H9 (cell line): Measurements from ENCODE around the gene CDK14. TPM values are rescaled to one million over a fixed set of nuclear protein-coding genes. Genes with fewer than 3 reads are reported as not detected.

Experiments
- DNase-seq: peaks from one replicate; pipeline ENCODE4 v3.0.0-alpha.2; 2017
- H2AFZ ChIP-seq: one replicate; pipeline ENCODE4 v1.6.1; 2013; ENCODE audit warnings: mild to moderate bottlenecking, low read length, control low read depth, moderate library complexity
- H2AK5ac ChIP-seq: 2 replicates; pipeline ENCODE4 v1.6.1; 2013; ENCODE audit warnings: low read length, control low read depth, mixed read lengths; ENCODE audit not compliant: insufficient read length
- H2BK120ac ChIP-seq: one replicate; pipeline ENCODE4 v1.6.1; 2013; ENCODE audit warnings: low read depth, mild to moderate bottlenecking, low read length, control low read depth, inconsistent platforms; ENCODE audit not compliant: poor library complexity, severe bottlenecking
- H2BK12ac ChIP-seq: 2 replicates; pipeline ENCODE4 v1.6.1; 2013; ENCODE audit warnings: low read length, control low read depth, mixed read lengths, low read depth; ENCODE audit not compliant: insufficient read length
- H2BK15ac ChIP-seq: 2 replicates; pipeline ENCODE4 v1.6.1; 2013; ENCODE audit warnings: low read depth, low read length, control low read depth
- H2BK20ac ChIP-seq: one replicate; pipeline ENCODE4 v1.6.1; 2013; ENCODE audit warnings: low read depth, mild to moderate bottlenecking, low read length, control low read depth, inconsistent platforms; ENCODE audit not compliant: poor library complexity, severe bottlenecking
- H2BK5ac ChIP-seq: 2 replicates; pipeline ENCODE4 v1.6.1; 2013; ENCODE audit warnings: low read length, control low read depth, mixed read lengths; ENCODE audit not compliant: insufficient read length
- H3K14ac ChIP-seq: 2 replicates; pipeline ENCODE4 v1.6.1; 2013; ENCODE audit warnings: low read length, control low read depth; ENCODE audit not compliant: insufficient read depth
- H3K18ac ChIP-seq: 2 replicates; pipeline ENCODE4 v1.6.1; 2013; ENCODE audit warnings: low read depth, mild to moderate bottlenecking, mixed read lengths, low read length, control low read depth; ENCODE audit not compliant: insufficient read length
- H3K23ac ChIP-seq: 2 replicates; pipeline ENCODE4 v1.6.1; 2013; ENCODE audit warnings: low read length, control low read depth, mixed read lengths, low read depth; ENCODE audit not compliant: insufficient read length
- H3K23me2 ChIP-seq: 2 replicates; pipeline ENCODE4 v1.6.1; 2013; ENCODE audit warnings: low read depth, mild to moderate bottlenecking, mixed read lengths, low read length, control low read depth; ENCODE audit not compliant: insufficient read length, poor library complexity, severe bottlenecking
- H3K27ac ChIP-seq: 2 replicates; pipeline ENCODE4 v1.5.1; 2013; ENCODE audit warnings: low read length, control low read depth, mixed read lengths, low read depth; ENCODE audit not compliant: insufficient read length
- H3K27me3 ChIP-seq: 2 replicates; pipeline ENCODE4 v1.6.1; 2013; ENCODE audit warnings: low read length, control low read depth, inconsistent platforms; ENCODE audit not compliant: insufficient read depth
- H3K4ac ChIP-seq: 2 replicates; pipeline ENCODE4 v1.6.1; 2013; ENCODE audit warnings: low read depth, mild to moderate bottlenecking, control low read depth, inconsistent platforms, low read length, moderate library complexity
- H3K4me1 ChIP-seq: 2 replicates; pipeline ENCODE4 v1.6.1; 2013; ENCODE audit warnings: low read length, control low read depth, inconsistent platforms; ENCODE audit not compliant: insufficient read depth
- H3K4me2 ChIP-seq: 2 replicates; pipeline ENCODE4 v1.6.1; 2013; ENCODE audit warnings: low read length, control low read depth, mixed read lengths; ENCODE audit not compliant: insufficient read length, insufficient read depth
- H3K56ac ChIP-seq: 2 replicates; pipeline ENCODE4 v1.6.1; 2013; ENCODE audit warnings: low read depth, mild to moderate bottlenecking, mixed read lengths, low read length, control low read depth; ENCODE audit not compliant: insufficient read length
- H3K79me1 ChIP-seq: 2 replicates; pipeline ENCODE4 v1.6.1; 2013; ENCODE audit warnings: low read depth, mild to moderate bottlenecking, moderate library complexity, low read length, control low read depth, inconsistent platforms; ENCODE audit not compliant: insufficient read depth, poor library complexity, severe bottlenecking
- H3K79me2 ChIP-seq: 2 replicates; pipeline ENCODE4 v1.6.1; 2013; ENCODE audit warnings: low read length, control low read depth, inconsistent platforms; ENCODE audit not compliant: insufficient read depth
- H3K9ac ChIP-seq: 2 replicates; pipeline ENCODE4 v1.6.1; 2013; ENCODE audit warnings: low read length, control low read depth, mixed read lengths; ENCODE audit not compliant: insufficient read length; ENCODE audit errors: extremely low read depth
- H3K9me3 ChIP-seq: one replicate; pipeline ENCODE4 v1.6.1; 2013; ENCODE audit warnings: low read depth, low read length, inconsistent platforms; ENCODE audit not compliant: control insufficient read depth
- H3T11ph ChIP-seq: one replicate; pipeline ENCODE4 v1.6.1; 2013; ENCODE audit warnings: mild to moderate bottlenecking, low read length, control low read depth, inconsistent platforms
- H4K20me1 ChIP-seq: one replicate; pipeline ENCODE4 v1.6.1; 2013; ENCODE audit not compliant: control insufficient read depth, insufficient read length, insufficient read depth
- H4K5ac ChIP-seq: 2 replicates; pipeline ENCODE4 v1.6.1; 2013; ENCODE audit warnings: low read depth, mild to moderate bottlenecking, mixed read lengths, low read length, control low read depth; ENCODE audit not compliant: insufficient read length
- H4K8ac ChIP-seq: replicated peaks from 2 replicates; pipeline ENCODE4 v1.6.1; 2013; ENCODE audit warnings: low read length, control low read depth, mixed read lengths, low read depth; ENCODE audit not compliant: insufficient read length
- H4K91ac ChIP-seq: 2 replicates; pipeline ENCODE4 v1.6.1; 2013; ENCODE audit warnings: low read depth, mild to moderate bottlenecking, moderate library complexity, mixed read lengths, low read length, control low read depth; ENCODE audit not compliant: insufficient read length
- H3K27ac Mint-ChIP-seq, 3 experiments: 2 replicates in 2 of 3; 3 replicates in 1 of 3; pipeline ENCODE4 v1.8.0; 2020 to 2021; ENCODE audit warnings: mixed read lengths in 3 of 3, mild to moderate bottlenecking in 1 of 3, moderate library complexity in 1 of 3
- H3K27me3 Mint-ChIP-seq: 2 replicates; pipeline ENCODE4 v1.8.0; 2021; ENCODE audit warnings: low read depth, mild to moderate bottlenecking, moderate library complexity, mixed read lengths
- H3K36me3 Mint-ChIP-seq, 3 experiments: 2 replicates in 2 of 3; 3 replicates in 1 of 3; pipeline ENCODE4 v1.8.0; 2020 to 2021; ENCODE audit warnings: low read depth in 3 of 3, mixed read lengths in 3 of 3; ENCODE audit not compliant: insufficient read depth in 1 of 3
- H3K4me1 Mint-ChIP-seq, 2 experiments: 2 replicates each; pipeline ENCODE4 v1.8.0; 2020; ENCODE audit warnings: mixed read lengths in 2 of 2
- H3K4me3 Mint-ChIP-seq, 2 experiments: 2 replicates in 1 of 2; 3 replicates in 1 of 2; pipeline ENCODE4 v1.8.0; 2020 to 2021; ENCODE audit warnings: mild to moderate bottlenecking in 2 of 2, mixed read lengths in 2 of 2, moderate library complexity in 1 of 2
- H3K9me3 Mint-ChIP-seq, 2 experiments: 2 replicates in 1 of 2; 3 replicates in 1 of 2; pipeline ENCODE4 v1.8.0; 2020; ENCODE audit warnings: mild to moderate bottlenecking in 2 of 2, mixed read lengths in 2 of 2, moderate library complexity in 1 of 2
- WGBS: extraction: QIAGEN DNeasy Blood & Tissue Kit; methylation state at CpG from one replicate; pipeline ENCODE4 v1.1.7; 2013; ENCODE audit warnings: missing lambda C conversion rate, low lambda C conversion rate, mixed read lengths; ENCODE audit not compliant: insufficient read length; ENCODE audit errors: extremely low coverage; 5-methylcytosine and 5-hydroxymethylcytosine counted together
- total RNA-seq: library from RNA; stranded (reverse); gene quantifications from 2 replicates; pipeline ENCODE4 v1.2.1, GENCODE V29; 2021
- TF ChIP-seq, protein P1 (sequence below): fragments of 200-600 bp; sonication (generic); conservative IDR thresholded peaks from 3 replicates; pipeline ENCODE4 v1.8.0; 2021; ENCODE audit warnings: antibody characterized with exemption, mild to moderate bottlenecking

CDK14 gene
- total RNA-seq, 1 experiment from 2014 or later, result 23.9 TPM

DNA sequence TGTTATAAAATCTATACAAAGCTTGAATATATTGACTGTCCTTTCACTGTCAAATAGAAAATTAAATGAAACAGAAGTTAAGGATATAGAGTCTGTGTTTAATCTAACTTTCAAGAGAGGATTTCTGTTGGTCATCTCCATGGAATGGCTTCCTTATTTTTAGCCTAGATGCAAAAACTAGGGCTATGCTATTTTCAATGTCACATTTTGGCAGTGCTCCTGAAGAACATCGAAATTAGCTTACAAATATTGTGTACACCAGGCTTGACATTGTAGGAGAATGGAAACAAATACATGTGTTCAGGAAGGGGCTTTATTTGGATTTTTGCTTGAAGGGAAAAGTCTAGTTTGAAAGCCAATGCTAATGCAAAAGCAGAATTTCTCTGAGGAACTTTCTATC, 295.4 kb downstream of the CDK14 start:
- Mint-ChIP-seq H3K36me3 (no peaks in the 10 kb centered on the region), H3K27ac (0 out of 7 replicates have a peak overlapping the region, but pooled peaks of 1 of the 3 experiments have one; percentile 46), H3K4me3 (no peak overlapping the region), H3K27me3 (no peaks in the 10 kb centered on the region), H3K9me3 (no peaks in the 10 kb centered on the region), H3K4me1 (peaks cover 9 to 13% of the 10 kb centered on the region in 2 experiments)
- H3T11ph ChIP-seq, result no peak overlapping the region
- TF ChIP-seq, protein P1, sequence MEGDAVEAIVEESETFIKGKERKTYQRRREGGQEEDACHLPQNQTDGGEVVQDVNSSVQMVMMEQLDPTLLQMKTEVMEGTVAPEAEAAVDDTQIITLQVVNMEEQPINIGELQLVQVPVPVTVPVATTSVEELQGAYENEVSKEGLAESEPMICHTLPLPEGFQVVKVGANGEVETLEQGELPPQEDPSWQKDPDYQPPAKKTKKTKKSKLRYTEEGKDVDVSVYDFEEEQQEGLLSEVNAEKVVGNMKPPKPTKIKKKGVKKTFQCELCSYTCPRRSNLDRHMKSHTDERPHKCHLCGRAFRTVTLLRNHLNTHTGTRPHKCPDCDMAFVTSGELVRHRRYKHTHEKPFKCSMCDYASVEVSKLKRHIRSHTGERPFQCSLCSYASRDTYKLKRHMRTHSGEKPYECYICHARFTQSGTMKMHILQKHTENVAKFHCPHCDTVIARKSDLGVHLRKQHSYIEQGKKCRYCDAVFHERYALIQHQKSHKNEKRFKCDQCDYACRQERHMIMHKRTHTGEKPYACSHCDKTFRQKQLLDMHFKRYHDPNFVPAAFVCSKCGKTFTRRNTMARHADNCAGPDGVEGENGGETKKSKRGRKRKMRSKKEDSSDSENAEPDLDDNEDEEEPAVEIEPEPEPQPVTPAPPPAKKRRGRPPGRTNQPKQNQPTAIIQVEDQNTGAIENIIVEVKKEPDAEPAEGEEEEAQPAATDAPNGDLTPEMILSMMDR, result no peak
- H3K27me3 ChIP-seq, result no peaks in the 10 kb centered on the region
- H2BK15ac ChIP-seq, result no peak overlapping the region
- H3K23ac ChIP-seq, result no peak overlapping the region
- no peak overlapping the region for H3K27ac ChIP-seq
- no peak overlapping the region for H2AFZ ChIP-seq
- no peaks in the 10 kb centered on the region for H3K79me2 ChIP-seq
- H4K91ac ChIP-seq, result no peak overlapping the region
- H2BK12ac ChIP-seq, result no peak overlapping the region
- DNase-seq, result no peak
- H2BK5ac ChIP-seq, result no peak overlapping the region
- no peak overlapping the region for H4K8ac ChIP-seq
- H4K5ac ChIP-seq, result no peak overlapping the region
- no peak overlapping the region for H3K18ac ChIP-seq
- no peaks in the 10 kb centered on the region for H4K20me1 ChIP-seq
- no peak overlapping the region for H3K14ac ChIP-seq
- no peak overlapping the region for H3K4me2 ChIP-seq
- no peak overlapping the region for H3K56ac ChIP-seq
- no CpG with 5 or more reads among the region's 1 CpG for WGBS
- no peak overlapping the region for H3K4ac ChIP-seq
- H3K23me2 ChIP-seq, result no peaks in the 10 kb centered on the region
- H3K79me1 ChIP-seq, result no peaks in the 10 kb centered on the region
- no peak overlapping the region for H2AK5ac ChIP-seq
- no peak overlapping the region for H2BK120ac ChIP-seq
- H3K9me3 ChIP-seq, result no peaks in the 10 kb centered on the region
- no peaks in the 10 kb centered on the region; the same call in 1 of the 2 replicates for H3K4me1 ChIP-seq
- H3K9ac ChIP-seq, result no peak overlapping the region
- no peak overlapping the region for H2BK20ac ChIP-seq
